IMR-90 (cell line): ENCODE measurements around the gene LRRC72. TPM values are rescaled to one million over a fixed set of nuclear protein-coding genes. Genes with fewer than 3 reads are reported as not detected.

ENCODE experiments used
- ATAC-seq: fragments of 200-7000 bp; cut with Tn5 transposase; 2 replicates; pipeline ENCODE4 v1.9.1; 2020; ENCODE audit warnings: low read depth, mild to moderate bottlenecking, moderate library complexity
- BruUV-seq: library from RNA; stranded (reverse); fragments of 400-500 nt; replicated peaks from 2 replicates; lab custom pipeline; 2021; lab: Mats Ljungman, UMichigan
- CTCF ChIA-PET: fragments of 300-600 bp; formaldehyde crosslinking; extraction: SDS; loops from one replicate; lab custom pipeline; 2021; ENCODE audit warnings: antibody characterized with exemption; lab: Yijun Ruan, JAX
- POLR2A ChIA-PET: fragments of 300-600 bp; sonication (Branson Sonifier 250); formaldehyde crosslinking; loops from one replicate; lab custom pipeline; 2022; ENCODE audit warnings: antibody characterized with exemption; ENCODE audit not compliant: unreplicated experiment; lab: Charles Lee
- DNase-seq: peaks from one replicate; pipeline ENCODE4 v3.0.0; 2013
- H2AFZ ChIP-seq: replicated peaks from 2 replicates; pipeline ENCODE3; 2013; ENCODE audit warnings: low read length, mild to moderate bottlenecking; ENCODE audit not compliant: poor library complexity
- H2AK5ac ChIP-seq: 2 replicates; pipeline ENCODE4 v1.6.1; 2013; ENCODE audit warnings: low read depth, low read length, inconsistent platforms
- H2AK9ac ChIP-seq: replicated peaks from 2 replicates; pipeline ENCODE3; 2013; ENCODE audit warnings: mild to moderate bottlenecking, low read depth, low read length, moderate library complexity; ENCODE audit not compliant: poor library complexity
- H2BK120ac ChIP-seq: 2 replicates; pipeline ENCODE4 v1.6.1; 2013; ENCODE audit warnings: low read depth, low read length, inconsistent platforms
- H2BK15ac ChIP-seq: 3 replicates; pipeline ENCODE4 v1.6.1; 2013; ENCODE audit warnings: low read depth, low read length, inconsistent platforms
- H2BK20ac ChIP-seq: 2 replicates; pipeline ENCODE4 v1.6.1; 2013; ENCODE audit warnings: low read depth, mild to moderate bottlenecking, inconsistent platforms, low read length, moderate library complexity
- H2BK5ac ChIP-seq: 2 replicates; pipeline ENCODE4 v1.6.1; 2013; ENCODE audit warnings: mild to moderate bottlenecking, low read depth, low read length, inconsistent platforms; ENCODE audit not compliant: poor library complexity, severe bottlenecking
- H3K14ac ChIP-seq: replicated peaks from 2 replicates; pipeline ENCODE4 v1.6.1; 2013; ENCODE audit warnings: low read depth, low read length, inconsistent platforms
- H3K18ac ChIP-seq: 2 replicates; pipeline ENCODE4 v1.6.1; 2013; ENCODE audit warnings: low read depth, low read length, control low read depth
- H3K23ac ChIP-seq: 2 replicates; pipeline ENCODE4 v1.6.1; 2013; ENCODE audit warnings: low read depth, low read length, inconsistent platforms
- H3K27ac ChIP-seq: 2 replicates; pipeline ENCODE4 v1.5.1; 2013; ENCODE audit warnings: mild to moderate bottlenecking, control low read depth, low read length; ENCODE audit not compliant: insufficient read depth
- H3K27me3 ChIP-seq: 2 replicates; pipeline ENCODE4 v1.6.1; 2013; ENCODE audit warnings: low read length; ENCODE audit not compliant: control insufficient read depth, insufficient read depth
- H3K36me3 ChIP-seq: 2 replicates; pipeline ENCODE4 v1.6.1; 2013; ENCODE audit warnings: low read length, mixed read lengths; ENCODE audit not compliant: control insufficient read depth, insufficient read depth
- H3K4ac ChIP-seq: 2 replicates; pipeline ENCODE4 v1.6.1; 2013; ENCODE audit warnings: low read depth, low read length, inconsistent platforms
- H3K4me1 ChIP-seq: 2 replicates; pipeline ENCODE4 v1.6.1; 2013; ENCODE audit warnings: low read length, mixed read lengths; ENCODE audit not compliant: control insufficient read depth, insufficient read depth
- H3K4me2 ChIP-seq: 2 replicates; pipeline ENCODE4 v1.6.1; 2013; ENCODE audit warnings: low read depth, mild to moderate bottlenecking, control low read depth, low read length, moderate library complexity
- H3K4me3 ChIP-seq: 2 replicates; pipeline ENCODE4 v1.5.1; 2013; ENCODE audit warnings: low read depth, mild to moderate bottlenecking, control low read depth, low read length, moderate library complexity; ENCODE audit not compliant: insufficient read depth
- H3K56ac ChIP-seq: 2 replicates; pipeline ENCODE4 v1.6.1; 2013; ENCODE audit warnings: low read length, inconsistent platforms; ENCODE audit not compliant: insufficient read depth; ENCODE audit errors: extremely low read depth
- H3K79me1 ChIP-seq, 2 experiments: 2 replicates each; pipeline ENCODE4 v1.6.1; 2013; ENCODE audit warnings: low read length in 2 of 2, inconsistent platforms in 1 of 2, low read depth in 1 of 2
- H3K9ac ChIP-seq: 2 replicates; pipeline ENCODE4 v1.6.1; 2013; ENCODE audit warnings: low read depth, low read length, control low read depth
- H3K9me1 ChIP-seq: 2 replicates; pipeline ENCODE4 v1.6.1; 2013; ENCODE audit warnings: low read length, inconsistent platforms; ENCODE audit not compliant: insufficient read depth
- H3K9me3 ChIP-seq: 2 replicates; pipeline ENCODE4 v1.6.1; 2013; ENCODE audit warnings: low read length; ENCODE audit not compliant: control insufficient read depth, insufficient read depth
- H4K20me1 ChIP-seq: 2 replicates; pipeline ENCODE4 v1.6.1; 2013; ENCODE audit warnings: low read length, inconsistent platforms; ENCODE audit not compliant: insufficient read depth
- H4K5ac ChIP-seq: 2 replicates; pipeline ENCODE4 v1.6.1; 2013; ENCODE audit warnings: mild to moderate bottlenecking, low read depth, low read length, control low read depth
- H4K8ac ChIP-seq, 2 experiments: 2 replicates each; pipeline ENCODE4 v1.6.1; 2013; ENCODE audit warnings: low read depth in 2 of 2, low read length in 2 of 2, control low read depth in 1 of 2, inconsistent platforms in 1 of 2
- H4K91ac ChIP-seq: 2 replicates; pipeline ENCODE4 v1.6.1; 2013; ENCODE audit warnings: low read depth, low read length, inconsistent platforms; ENCODE audit not compliant: insufficient read depth
- CEBPB ChIP-seq: IDR thresholded peaks from 2 replicates; pipeline ENCODE4 v1.6.1; 2012; ENCODE audit warnings: low read depth, low read length, improper control_type of control experiment
- FOS ChIP-seq: fragments of 150-350 bp; IDR thresholded peaks from 2 replicates; pipeline ENCODE4 v1.6.1; 2016; ENCODE audit warnings: low read depth, low read length
- POLR2A ChIP-seq: IDR thresholded peaks from 2 replicates; pipeline ENCODE4 v1.6.1; 2012; ENCODE audit warnings: mild to moderate bottlenecking, low read depth, low read length
- RFX5 ChIP-seq: IDR thresholded peaks from 2 replicates; pipeline ENCODE4 v1.8.0; 2012; ENCODE audit warnings: low read depth, mild to moderate bottlenecking, low read length, moderate library complexity
- dilution Hi-C: fragments of 300-500 bp; cut with HindIII; formaldehyde crosslinking; loops from one replicate; pipeline ENCODE4 v1.14.3; 2018; ENCODE audit warnings: low sequenced_read_pairs; ENCODE audit not compliant: unreplicated experiment
- in situ Hi-C: fragments of 300-500 bp; cut with MboI; formaldehyde crosslinking; loops from 3 replicates; pipeline ENCODE4 v1.14.3; 2019; ENCODE audit warnings: low sequenced_read_pairs, inconsistent platforms, mixed read lengths
- intact Hi-C: fragments of 100-400 bp; cut with micrococcal nuclease; formaldehyde crosslinking; loops from 2 replicates; pipeline ENCODE4 v1.10.0; 2022
- polyA plus RNA-seq, 3 experiments: library from polyadenylated mRNA; depleted of rRNA; stranded (reverse); fragments of >200 nt; gene quantifications; 2 replicates each; pipeline ENCODE4 v1.2.3, GENCODE V29; 2012; ENCODE audit warnings: low replicate concordance in 1 of 3
- total RNA-seq: library from RNA; depleted of rRNA; stranded (reverse); fragments of >200 nt; gene quantifications from 2 replicates; pipeline ENCODE4 v1.2.3, GENCODE V29; 2012

Gene LRRC72
- total and polyA plus RNA-seq, 2 of the 4 experiments (the other 2 are of a cell fraction) = not detected

- intact Hi-C loops (no loop called here), in situ Hi-C loops (no loop called here), dilution Hi-C loops (no loop called here)
- no peak for ATAC-seq
- H3K4me1 ChIP-seq = no peaks in the 10 kb centered on the region
- 0 out of 2 replicates have a peak, but pooled peaks cover 2% of the 10 kb centered on the region for H3K27me3 ChIP-seq
- no peak overlapping the region for H3K56ac ChIP-seq
- no peak overlapping the region for H4K5ac ChIP-seq
- no peak overlapping the region for H2AFZ ChIP-seq
- H2BK120ac ChIP-seq = no peak overlapping the region
- H3K18ac ChIP-seq = no peak overlapping the region
- TF ChIP-seq RFX5 (no peak), FOS (no peak), CEBPB (no peak), POLR2A (no peak)
- no peak overlapping the region for H4K91ac ChIP-seq
- ChIA-PET POLR2A (no interaction called here), CTCF (no interaction called here)
- H2BK15ac ChIP-seq = no peak overlapping the region
- no peak overlapping the region for H3K4me2 ChIP-seq
- H4K20me1 ChIP-seq = no peaks in the 10 kb centered on the region
- no TSS peak for BruUV-seq
- DNase-seq = no peak
- H3K27ac ChIP-seq = no peak overlapping the region
- H3K4me3 ChIP-seq = no peak overlapping the region
- no peak overlapping the region for H2AK5ac ChIP-seq
- no peak overlapping the region for H4K8ac ChIP-seq
- H3K9me1 ChIP-seq = no peaks in the 10 kb centered on the region
- no peaks in the 10 kb centered on the region for H3K79me1 ChIP-seq
- H3K14ac ChIP-seq = no peak overlapping the region
- no peak overlapping the region for H2BK20ac ChIP-seq
- H2AK9ac ChIP-seq = no peak overlapping the region
- no peaks in the 10 kb centered on the region for H3K9me3 ChIP-seq
- H3K23ac ChIP-seq = no peak overlapping the region
- no peak overlapping the region for H3K9ac ChIP-seq
- no peak overlapping the region for H2BK5ac ChIP-seq
- H3K4ac ChIP-seq = no peak overlapping the region
- H3K36me3 ChIP-seq = no peaks in the 10 kb centered on the region
These were observed 11.9 kb upstream of the LRRC72 start for GRCh38 chr7:16514729-16515128.
